SK-N-SH (cell line): Measurements from ENCODE around the gene SCGB1D4.
"Not testable (repeated sequence)": the region's sequence is repeated elsewhere in the genome, so short reads cannot be mapped to it uniquely, and the experiment has no call there.

Experiments
- CTCF ChIP-seq: fragments of 200-600 bp; sonication (generic); IDR thresholded peaks from 2 replicates; pipeline ENCODE4 v1.6.1; 2017; ENCODE audit warnings: antibody characterized with exemption, mild to moderate bottlenecking, moderate library complexity
- EP300 ChIP-seq, 2 experiments: IDR thresholded peaks; 2 replicates each; pipeline versions ENCODE4 v1.4.0 to v1.6.1; 2012; ENCODE audit warnings: borderline replicate concordance in 1 of 2, low read depth in 1 of 2, low read length in 1 of 2
- EZH2phosphoT487 ChIP-seq: fragments of 200-600 bp; sonication (generic); IDR thresholded peaks from 2 replicates; pipeline ENCODE4 v1.6.1; 2017; ENCODE audit warnings: low read depth, mixed run types, mild to moderate bottlenecking, antibody characterized with exemption, moderate library complexity, borderline replicate concordance
- GABPA ChIP-seq: IDR thresholded peaks from 2 replicates; pipeline ENCODE4 v1.4.0; 2012; ENCODE audit warnings: low read depth, mild to moderate bottlenecking
- JUND ChIP-seq: IDR thresholded peaks from 2 replicates; pipeline ENCODE4 v1.4.0; 2012
- MXI1 ChIP-seq: IDR thresholded peaks from 2 replicates; pipeline ENCODE4 v1.6.1; 2012; ENCODE audit warnings: mild to moderate bottlenecking, low read depth, low read length, improper control_type of control experiment
- PBX3 ChIP-seq: IDR thresholded peaks from 2 replicates; pipeline ENCODE4; 2012
- POLR2AphosphoS5 ChIP-seq: IDR thresholded peaks from 2 replicates; pipeline ENCODE4 v1.6.1; 2012; ENCODE audit warnings: low read depth, low read length
- RCOR1 ChIP-seq: fragments of 150-350 bp; IDR thresholded peaks from 2 replicates; pipeline ENCODE4 v1.6.1; 2017; ENCODE audit warnings: antibody characterized with exemption, low read length
- RFX5 ChIP-seq: IDR thresholded peaks from 2 replicates; pipeline ENCODE4 v1.6.1; 2012; ENCODE audit warnings: mild to moderate bottlenecking, improper control_type of control experiment, low read length
- RXRA ChIP-seq: IDR thresholded peaks from 2 replicates; pipeline ENCODE4 v1.4.0; 2012; ENCODE audit warnings: low read depth, mild to moderate bottlenecking, borderline replicate concordance
- YY1 ChIP-seq: IDR thresholded peaks from 2 replicates; pipeline ENCODE4 v1.4.0; 2012; ENCODE audit warnings: low read depth, mild to moderate bottlenecking
- TF ChIP-seq, protein P1 (sequence below): IDR thresholded peaks from 2 replicates; pipeline ENCODE4 v1.4.0; 2012; ENCODE audit warnings: low read depth

DNA sequence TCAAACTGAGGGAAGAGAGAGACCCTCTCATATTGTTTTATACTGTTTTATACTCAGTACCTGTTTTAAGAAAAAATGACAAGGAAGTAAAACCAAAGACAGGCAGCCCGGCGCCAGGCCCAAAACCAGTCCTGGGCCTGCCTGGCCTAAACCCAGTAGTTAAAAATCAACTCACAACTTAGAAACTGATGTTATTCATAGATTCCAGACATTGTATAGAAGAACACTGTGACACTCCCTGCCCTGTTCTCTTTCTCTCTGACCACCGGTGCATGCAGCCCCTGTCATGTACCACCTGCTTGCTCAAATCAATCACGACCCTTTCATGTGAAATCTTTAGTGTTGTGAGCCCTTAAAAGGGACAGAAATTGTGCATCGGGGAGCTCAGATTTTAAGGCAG, 26.9 kb upstream of the SCGB1D4 start:
- TF ChIP-seq CTCF; RXRA; EZH2phosphoT487; GABPA; EP300 (IDR thresholded peaks at IDR 0.05; ENCODE audit: borderline replicate concordance in 1 of 2, low read depth in 1 of 2, low read length in 1 of 2); MXI1; RCOR1; POLR2AphosphoS5; RFX5; JUND; YY1; PBX3: not testable (repeated sequence)
- TF ChIP-seq, protein P1, sequence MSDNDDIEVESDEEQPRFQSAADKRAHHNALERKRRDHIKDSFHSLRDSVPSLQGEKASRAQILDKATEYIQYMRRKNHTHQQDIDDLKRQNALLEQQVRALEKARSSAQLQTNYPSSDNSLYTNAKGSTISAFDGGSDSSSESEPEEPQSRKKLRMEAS = not testable (repeated sequence)
